Measurements from ENCODE around the gene SPIN4.

DNA sequence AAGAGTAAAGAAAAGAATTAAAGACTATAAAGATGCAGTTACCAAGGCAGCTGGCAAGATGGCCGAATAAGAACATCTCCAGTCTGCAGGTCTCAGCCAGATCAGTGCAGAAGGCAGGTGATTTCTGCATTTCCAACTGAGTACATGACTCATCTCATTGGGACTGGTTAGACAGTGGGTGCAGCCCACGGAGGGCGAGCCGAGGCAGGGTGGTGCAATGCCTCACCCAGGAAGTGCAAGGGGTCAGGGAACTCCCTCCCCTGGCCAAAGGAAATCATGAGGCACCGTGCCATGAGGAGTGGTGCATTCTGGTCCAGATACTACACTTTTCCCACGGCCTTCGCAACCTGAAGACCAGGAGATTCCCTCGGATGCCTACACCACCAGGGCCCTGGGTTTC, 20.5 kb downstream of the SPIN4 start:
- TF ChIP-seq, protein P1, sequence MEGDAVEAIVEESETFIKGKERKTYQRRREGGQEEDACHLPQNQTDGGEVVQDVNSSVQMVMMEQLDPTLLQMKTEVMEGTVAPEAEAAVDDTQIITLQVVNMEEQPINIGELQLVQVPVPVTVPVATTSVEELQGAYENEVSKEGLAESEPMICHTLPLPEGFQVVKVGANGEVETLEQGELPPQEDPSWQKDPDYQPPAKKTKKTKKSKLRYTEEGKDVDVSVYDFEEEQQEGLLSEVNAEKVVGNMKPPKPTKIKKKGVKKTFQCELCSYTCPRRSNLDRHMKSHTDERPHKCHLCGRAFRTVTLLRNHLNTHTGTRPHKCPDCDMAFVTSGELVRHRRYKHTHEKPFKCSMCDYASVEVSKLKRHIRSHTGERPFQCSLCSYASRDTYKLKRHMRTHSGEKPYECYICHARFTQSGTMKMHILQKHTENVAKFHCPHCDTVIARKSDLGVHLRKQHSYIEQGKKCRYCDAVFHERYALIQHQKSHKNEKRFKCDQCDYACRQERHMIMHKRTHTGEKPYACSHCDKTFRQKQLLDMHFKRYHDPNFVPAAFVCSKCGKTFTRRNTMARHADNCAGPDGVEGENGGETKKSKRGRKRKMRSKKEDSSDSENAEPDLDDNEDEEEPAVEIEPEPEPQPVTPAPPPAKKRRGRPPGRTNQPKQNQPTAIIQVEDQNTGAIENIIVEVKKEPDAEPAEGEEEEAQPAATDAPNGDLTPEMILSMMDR (conservative IDR thresholded peaks at IDR 0.05 in 1 of 2, IDR thresholded peaks at IDR 0.05 in 1 of 2; ENCODE audit: low read depth in 1 of 2, low read length in 2 of 2): no peak
- no peak for TF ChIP-seq EZH2 (IDR thresholded peaks at IDR 0.05; ENCODE audit: low read length, missing control alignments)

All from fibroblast of lung (primary cell).